ENCODE data around the gene KRABD2.

KRABD2 gene

DNA sequence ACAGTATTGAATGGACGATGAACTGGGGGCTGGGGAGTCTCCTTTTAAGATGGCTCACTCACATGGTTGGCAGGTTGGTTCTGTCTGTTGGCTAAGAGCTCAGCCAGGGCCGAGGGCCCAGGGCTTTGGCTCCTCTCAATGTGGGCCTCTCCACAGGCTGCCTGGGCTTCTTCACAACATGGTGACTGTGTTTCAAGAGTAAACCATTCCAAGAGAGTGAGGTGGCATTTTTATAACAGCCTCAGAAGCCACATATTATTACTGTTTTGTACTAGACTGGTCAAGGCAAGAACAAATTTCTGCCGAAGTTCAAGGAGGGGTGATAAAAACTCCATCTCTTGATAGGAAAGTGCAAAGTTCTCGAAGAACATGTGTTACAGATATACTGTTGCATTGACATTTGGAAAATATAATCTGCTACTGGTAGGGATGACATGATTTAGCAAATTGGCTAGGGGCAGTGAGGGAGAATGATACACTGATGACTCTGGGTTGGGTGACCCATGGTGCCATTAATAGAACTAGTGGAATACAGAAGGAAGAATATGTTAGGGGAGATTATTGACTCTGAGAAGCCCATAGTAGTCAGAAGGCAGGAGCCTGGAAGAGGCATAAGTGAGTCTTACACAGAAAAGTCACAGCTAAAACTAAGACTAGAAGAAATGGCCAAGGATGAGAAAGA lies 13.7 kb downstream of the KRABD2 start:
- Histone ChIP-seq H3K27me3 (replicated peaks; ENCODE audit: insufficient read depth, low read length) (no peaks in the 10 kb centered on the region), H3K27ac (ENCODE audit: low read length) (no peak overlapping the region), H3K4me3 (ENCODE audit: low read length) (no peak overlapping the region), H3K9me3 (replicated peaks; ENCODE audit: insufficient read depth, low read length) (no peaks in the 10 kb centered on the region), H3F3A (ENCODE audit: insufficient read depth, low read length) (no peaks in the 10 kb centered on the region), H3K4me2 (ENCODE audit: low read depth, low read length) (no peak overlapping the region), H4K20me1 (ENCODE audit: insufficient read depth, low read length) (no peaks in the 10 kb centered on the region), H3K79me2 (ENCODE audit: low read length) (no peaks in the 10 kb centered on the region), H3K36me3 (replicated peaks; ENCODE audit: insufficient read depth, low read length) (no peaks in the 10 kb centered on the region), H3K9ac (ENCODE audit: low read length) (no peak overlapping the region), H2AFZ (ENCODE audit: low read length) (no peak overlapping the region), H3K9me2 (replicated peaks; ENCODE audit: insufficient read depth, low read length) (no peaks in the 10 kb centered on the region), H3K4me1 (ENCODE audit: low read length) (peaks cover 5% of the 10 kb centered on the region)
- DNase-seq = no peak
- no peak for TF ChIP-seq EZH2 (optimal IDR thresholded peaks at IDR 0.05; ENCODE audit: low read depth, low read length)
- TF ChIP-seq EZH2phosphoT487 (IDR thresholded peaks at IDR 0.05; ENCODE audit: low read length) = no peak
- TF ChIP-seq, protein P1, sequence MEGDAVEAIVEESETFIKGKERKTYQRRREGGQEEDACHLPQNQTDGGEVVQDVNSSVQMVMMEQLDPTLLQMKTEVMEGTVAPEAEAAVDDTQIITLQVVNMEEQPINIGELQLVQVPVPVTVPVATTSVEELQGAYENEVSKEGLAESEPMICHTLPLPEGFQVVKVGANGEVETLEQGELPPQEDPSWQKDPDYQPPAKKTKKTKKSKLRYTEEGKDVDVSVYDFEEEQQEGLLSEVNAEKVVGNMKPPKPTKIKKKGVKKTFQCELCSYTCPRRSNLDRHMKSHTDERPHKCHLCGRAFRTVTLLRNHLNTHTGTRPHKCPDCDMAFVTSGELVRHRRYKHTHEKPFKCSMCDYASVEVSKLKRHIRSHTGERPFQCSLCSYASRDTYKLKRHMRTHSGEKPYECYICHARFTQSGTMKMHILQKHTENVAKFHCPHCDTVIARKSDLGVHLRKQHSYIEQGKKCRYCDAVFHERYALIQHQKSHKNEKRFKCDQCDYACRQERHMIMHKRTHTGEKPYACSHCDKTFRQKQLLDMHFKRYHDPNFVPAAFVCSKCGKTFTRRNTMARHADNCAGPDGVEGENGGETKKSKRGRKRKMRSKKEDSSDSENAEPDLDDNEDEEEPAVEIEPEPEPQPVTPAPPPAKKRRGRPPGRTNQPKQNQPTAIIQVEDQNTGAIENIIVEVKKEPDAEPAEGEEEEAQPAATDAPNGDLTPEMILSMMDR (IDR thresholded peaks at IDR 0.05; ENCODE audit: low read length) = no peak

DNA sequence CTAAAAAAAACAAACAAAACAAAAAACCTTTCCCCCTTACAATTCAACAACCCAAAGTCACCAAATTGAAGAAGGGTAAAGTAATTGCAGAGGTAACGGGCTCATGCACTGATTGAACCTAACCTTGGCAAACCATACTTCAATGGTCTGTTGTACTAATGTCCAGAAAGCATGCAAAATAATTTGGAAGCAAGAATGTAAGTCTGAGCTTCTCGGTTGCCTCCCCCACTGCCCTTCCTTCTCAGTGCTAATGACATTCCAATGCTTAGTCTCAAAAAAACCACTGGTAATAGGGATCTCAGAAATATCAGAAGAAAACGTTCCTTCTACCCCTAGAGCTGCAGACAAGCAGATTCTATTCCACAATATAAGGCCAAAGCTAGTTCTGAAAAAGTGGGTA lies 15.8 kb downstream of the KRABD2 start:
- Histone ChIP-seq H2AFZ (ENCODE audit: low read length) (no peak overlapping the region), H3K27me3 (replicated peaks; ENCODE audit: insufficient read depth, low read length) (no peaks in the 10 kb centered on the region), H3K27ac (ENCODE audit: low read length) (no peak overlapping the region), H3K9me2 (replicated peaks; ENCODE audit: insufficient read depth, low read length) (no peaks in the 10 kb centered on the region), H3K4me1 (ENCODE audit: low read length) (peaks cover 5% of the 10 kb centered on the region), H4K20me1 (ENCODE audit: insufficient read depth, low read length) (no peaks in the 10 kb centered on the region), H3K36me3 (replicated peaks; ENCODE audit: insufficient read depth, low read length) (no peaks in the 10 kb centered on the region), H3K9ac (ENCODE audit: low read length) (no peak overlapping the region), H3F3A (ENCODE audit: insufficient read depth, low read length) (no peaks in the 10 kb centered on the region), H3K9me3 (replicated peaks; ENCODE audit: insufficient read depth, low read length) (no peaks in the 10 kb centered on the region), H3K4me3 (ENCODE audit: low read length) (no peak overlapping the region), H3K79me2 (ENCODE audit: low read length) (no peaks in the 10 kb centered on the region), H3K4me2 (ENCODE audit: low read depth, low read length) (no peak overlapping the region)
- no peak for TF ChIP-seq EZH2phosphoT487 (IDR thresholded peaks at IDR 0.05; ENCODE audit: low read length)
- TF ChIP-seq, protein P1 (IDR thresholded peaks at IDR 0.05; ENCODE audit: low read length) = no peak
- TF ChIP-seq EZH2 (optimal IDR thresholded peaks at IDR 0.05; ENCODE audit: low read depth, low read length) = no peak
- no peak for DNase-seq

DNA sequence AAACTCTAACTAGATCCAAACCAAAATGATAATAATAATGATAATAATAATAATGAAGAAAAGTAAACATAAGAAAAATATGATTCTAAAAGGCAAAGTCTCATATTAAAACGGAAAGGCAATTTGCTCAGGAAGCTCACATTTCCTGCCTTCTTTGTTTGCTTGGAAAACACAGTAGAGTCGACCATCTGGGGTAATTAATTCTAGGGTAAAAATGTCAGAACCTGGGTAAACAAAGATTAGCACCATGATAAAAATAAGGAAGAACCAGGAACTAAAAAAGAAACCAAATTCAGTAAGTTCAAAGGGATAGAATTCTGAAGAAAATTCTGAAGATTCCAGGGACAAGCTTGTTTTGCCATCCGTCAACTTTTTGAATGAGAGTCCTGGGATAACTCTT lies 16.2 kb downstream of the KRABD2 start:
- Histone ChIP-seq H3K27me3 (replicated peaks; ENCODE audit: insufficient read depth, low read length) (no peaks in the 10 kb centered on the region), H2AFZ (ENCODE audit: low read length) (no peak overlapping the region), H3K9me3 (replicated peaks; ENCODE audit: insufficient read depth, low read length) (no peaks in the 10 kb centered on the region), H4K20me1 (ENCODE audit: insufficient read depth, low read length) (no peaks in the 10 kb centered on the region), H3K9me2 (replicated peaks; ENCODE audit: insufficient read depth, low read length) (no peaks in the 10 kb centered on the region), H3K79me2 (ENCODE audit: low read length) (no peaks in the 10 kb centered on the region), H3K36me3 (replicated peaks; ENCODE audit: insufficient read depth, low read length) (no peaks in the 10 kb centered on the region), H3K4me2 (ENCODE audit: low read depth, low read length) (no peak overlapping the region), H3K4me1 (ENCODE audit: low read length) (peaks cover 5% of the 10 kb centered on the region), H3F3A (ENCODE audit: insufficient read depth, low read length) (no peaks in the 10 kb centered on the region), H3K27ac (ENCODE audit: low read length) (no peak overlapping the region), H3K4me3 (ENCODE audit: low read length) (no peak overlapping the region), H3K9ac (ENCODE audit: low read length) (no peak overlapping the region)
- no peak for DNase-seq
- TF ChIP-seq EZH2 (optimal IDR thresholded peaks at IDR 0.05; ENCODE audit: low read depth, low read length) = no peak
- TF ChIP-seq, protein P1 (IDR thresholded peaks at IDR 0.05; ENCODE audit: low read length) = no peak
- TF ChIP-seq EZH2phosphoT487 (IDR thresholded peaks at IDR 0.05; ENCODE audit: low read length) = no peak
